Endothelial cell of umbilical vein (primary cell): ENCODE data around the gene STX11. TPM values are rescaled to one million over a fixed set of nuclear protein-coding genes. Genes with fewer than 3 reads are reported as not detected.

Source experiments
- BruUV-seq: library from RNA; stranded (reverse); fragments of 400-500 nt; replicated peaks from 2 replicates; lab custom pipeline; 2021; lab: Mats Ljungman, UMichigan
- CTCF ChIA-PET: fragments of 300-600, 350-600 bp; sonication (Branson Sonifier 250); formaldehyde crosslinking; loops from one replicate; lab custom pipeline; 2021; ENCODE audit warnings: antibody characterized with exemption, inconsistent platforms; lab: Charles Lee
- POLR2A ChIA-PET: fragments of 300-600, 350-600 bp; sonication (Branson Sonifier 250); formaldehyde crosslinking; loops from one replicate; lab custom pipeline; 2021; ENCODE audit warnings: antibody characterized with exemption, inconsistent platforms; lab: Charles Lee
- DNase-seq: peaks from one replicate; pipeline ENCODE4 v3.0.0-alpha.2; 2011; ENCODE audit warnings: low read depth, low spot score
- FAIRE-seq: peaks from 2 replicates; lab custom pipeline; 2011; peaks lifted over from hg19 to GRCh38; lab: Jason Lieb, UNC
- H2AFZ ChIP-seq: 2 replicates; pipeline ENCODE4 v1.6.0; 2012; ENCODE audit warnings: low read depth, low read length, control low read depth, inconsistent platforms
- H3K27ac ChIP-seq: 2 replicates; pipeline ENCODE4 v1.5.1; 2011; ENCODE audit warnings: low read depth, mild to moderate bottlenecking, control low read depth, low read length, moderate library complexity; ENCODE audit not compliant: insufficient read depth
- H3K27me3 ChIP-seq, 2 experiments: 2 replicates each; pipeline versions ENCODE4 v1.6.0 to v1.6.1; 2011; ENCODE audit warnings: low read length in 2 of 2, mixed read lengths in 1 of 2; ENCODE audit not compliant: control insufficient read depth in 2 of 2, insufficient read depth in 2 of 2
- H3K36me3 ChIP-seq, 2 experiments: 2 replicates in 1 of 2; 3 replicates in 1 of 2; pipeline ENCODE4 v1.5.1; 2011; ENCODE audit warnings: low read length in 2 of 2, mild to moderate bottlenecking in 1 of 2, moderate library complexity in 1 of 2; ENCODE audit not compliant: control insufficient read depth in 2 of 2, insufficient read depth in 2 of 2; ENCODE audit errors: extremely low read depth in 1 of 2
- H3K4me1 ChIP-seq: 3 replicates; pipeline ENCODE4 v1.5.1; 2011; ENCODE audit warnings: mild to moderate bottlenecking, low read length; ENCODE audit not compliant: control insufficient read depth, insufficient read depth; ENCODE audit errors: extremely low read depth
- H3K4me2 ChIP-seq: 2 replicates; pipeline ENCODE4 v1.6.1; 2011; ENCODE audit warnings: low read length, control low read depth, mixed read lengths; ENCODE audit not compliant: insufficient read depth
- H3K4me3 ChIP-seq, 3 experiments: fragments of 200-600 bp in 1 of 3; sonication (generic), shearing (Covaris generic) in 1 of 3; replicated peaks in 1 of 3; 2 replicates each; pipeline ENCODE4 v1.5.1; 2011 to 2016; ENCODE audit warnings: control low read depth in 3 of 3, low read length in 3 of 3, mild to moderate bottlenecking in 2 of 3, inconsistent platforms in 1 of 3, low read depth in 1 of 3, moderate library complexity in 1 of 3; ENCODE audit not compliant: insufficient read depth in 1 of 3
- H3K79me2 ChIP-seq: 2 replicates; pipeline ENCODE4 v1.6.0; 2012; ENCODE audit warnings: low read length, inconsistent platforms; ENCODE audit not compliant: control insufficient read depth, insufficient read depth
- H3K9ac ChIP-seq: replicated peaks from 2 replicates; pipeline ENCODE3; 2011; ENCODE audit warnings: low read length, control low read depth; ENCODE audit not compliant: insufficient read depth; ENCODE audit errors: extremely low read depth
- H3K9me1 ChIP-seq: replicated peaks from 3 replicates; pipeline ENCODE4 v1.6.0; 2011; ENCODE audit warnings: mild to moderate bottlenecking, low read length; ENCODE audit not compliant: control insufficient read depth, insufficient read depth; ENCODE audit errors: extremely low read depth
- H3K9me3 ChIP-seq: replicated peaks from 2 replicates; pipeline ENCODE4 v1.5.1; 2012; ENCODE audit warnings: low read length, inconsistent platforms; ENCODE audit not compliant: control insufficient read depth, insufficient read depth
- H4K20me1 ChIP-seq: replicated peaks from 2 replicates; pipeline ENCODE3; 2011; ENCODE audit warnings: mild to moderate bottlenecking, low read length; ENCODE audit not compliant: control insufficient read depth, insufficient read depth; ENCODE audit errors: extremely low read depth
- CTCF ChIP-seq, 2 donors: IDR thresholded peaks; 1 replicate in 1 of 2; 2 replicates in 1 of 2; pipeline ENCODE4 v1.5.1; 2011; ENCODE audit warnings: low read length in 2 of 2, mild to moderate bottlenecking in 2 of 2, moderate library complexity in 2 of 2, control low read depth in 1 of 2, inconsistent platforms in 1 of 2, low read depth in 1 of 2; ENCODE audit not compliant: insufficient read depth in 1 of 2; ENCODE audit errors: extremely low read depth in 1 of 2
- EZH2 ChIP-seq: IDR thresholded peaks from 2 replicates; pipeline ENCODE4 v1.6.1; 2012; ENCODE audit warnings: borderline replicate concordance, low read depth, mild to moderate bottlenecking, moderate library complexity, low read length, inconsistent platforms; ENCODE audit not compliant: severe bottlenecking
- FOS ChIP-seq: IDR thresholded peaks from 2 replicates; pipeline ENCODE4 v1.6.1; 2011; ENCODE audit warnings: mild to moderate bottlenecking, low read length, moderate library complexity, borderline replicate concordance; ENCODE audit not compliant: insufficient read depth
- GATA2 ChIP-seq: IDR thresholded peaks from 2 replicates; pipeline ENCODE4 v1.7.0; 2011; ENCODE audit warnings: low read depth, mild to moderate bottlenecking, moderate library complexity, mixed read lengths, low read length; ENCODE audit not compliant: insufficient read length, insufficient read depth
- JUN ChIP-seq: IDR thresholded peaks from 2 replicates; pipeline ENCODE4 v1.6.1; 2011; ENCODE audit warnings: borderline replicate concordance, low read depth; ENCODE audit not compliant: insufficient read length, insufficient read depth
- MAX ChIP-seq: IDR thresholded peaks from 2 replicates; pipeline ENCODE4 v1.6.1; 2011; ENCODE audit not compliant: insufficient read depth, insufficient read length
- MYC ChIP-seq: IDR thresholded peaks from one replicate; pipeline ENCODE4 v1.6.1; 2011; ENCODE audit warnings: mild to moderate bottlenecking, low read depth, low read length
- POLR2A ChIP-seq: IDR thresholded peaks from 2 replicates; pipeline ENCODE4 v1.6.1; 2012; ENCODE audit warnings: low read depth, mild to moderate bottlenecking, control low read depth, low read length
- POLR2AphosphoS5 ChIP-seq: IDR thresholded peaks from 2 replicates; pipeline ENCODE4 v1.6.1; 2012; ENCODE audit warnings: low read depth, mild to moderate bottlenecking, control low read depth, low read length, moderate library complexity; ENCODE audit not compliant: insufficient read depth
- dilution Hi-C: fragments of 300-500 bp; cut with MboI; formaldehyde crosslinking; loops from one replicate; pipeline ENCODE4 v1.15.0; 2019; ENCODE audit warnings: low sequenced_read_pairs; ENCODE audit not compliant: extremely low pct_ligation_motif_present
- intact Hi-C: fragments of 100-400 bp; cut with micrococcal nuclease; formaldehyde crosslinking; loops from one replicate; pipeline ENCODE4 v1.10.0; 2022
- polyA plus RNA-seq, 4 experiments: library from polyadenylated mRNA; depleted of rRNA in 3 of 4; stranded (reverse) in 3 of 4; unstranded in 1 of 4; fragments of >200 nt; gene quantifications; 2 replicates each; pipeline versions ENCODE4 v1.2.1 to v1.2.3, GENCODE V29; 2011 to 2012; ENCODE audit warnings: missing spikeins in 1 of 4
- total RNA-seq: library from RNA; stranded (reverse); gene quantifications from 2 replicates; pipeline ENCODE4 v1.2.3, GENCODE V29; 2021

Gene STX11
- total and polyA plus RNA-seq, 2 donors (not counting 3 experiments of a cell fraction or from before 2014, with no cell fraction given): 4.7 to 8.9 TPM

GRCh38 chr6:144160431-144161005, 10.2 kb downstream of the STX11 start:
- no peaks in the 10 kb centered on the region for H3K27me3 ChIP-seq
- no peak for TF ChIP-seq CTCF (IDR thresholded peaks at IDR 0.05; ENCODE audit: extremely low read depth in 1 of 2, insufficient read depth in 1 of 2, low read depth in 1 of 2, low read length in 2 of 2)
- no peak for TF ChIP-seq POLR2A
- TF ChIP-seq GATA2: no peak
- no peak for TF ChIP-seq JUN
- TF ChIP-seq POLR2AphosphoS5: no peak
- no peak for TF ChIP-seq FOS
- no peak for TF ChIP-seq EZH2
- no peak for TF ChIP-seq MYC
- no peak for TF ChIP-seq MAX
- H3K9ac ChIP-seq: no peak overlapping the region
- dilution Hi-C loops (no loop called here), intact Hi-C loops (no loop called here)
- no peak overlapping the region for H3K4me2 ChIP-seq
- H3K79me2 ChIP-seq: peaks cover 4% of the 10 kb centered on the region
- H3K9me3 ChIP-seq: no peaks in the 10 kb centered on the region
- ChIA-PET POLR2A (no interaction called here), CTCF (interaction anchor here (1.2 to 2.4 kb wide), 5 partner anchors 9 to 58 kb away, joined by 4 to 15 read pairs (median 6); partner anchors contain the start of gene STX11)
- no peak overlapping the region for H3K4me3 ChIP-seq
- H3K9me1 ChIP-seq: no peaks in the 10 kb centered on the region
- DNase-seq (no peak), FAIRE-seq (no peak)
- H3K27ac ChIP-seq: no peak overlapping the region
- no peaks in the 10 kb centered on the region for H3K36me3 ChIP-seq
- H2AFZ ChIP-seq: no peak overlapping the region
- H4K20me1 ChIP-seq: no peaks in the 10 kb centered on the region
- BruUV-seq: no TSS peak
- H3K4me1 ChIP-seq: peaks cover 32% of the 10 kb centered on the region
